ENCODE results near the gene BPIFB4.

DNA sequence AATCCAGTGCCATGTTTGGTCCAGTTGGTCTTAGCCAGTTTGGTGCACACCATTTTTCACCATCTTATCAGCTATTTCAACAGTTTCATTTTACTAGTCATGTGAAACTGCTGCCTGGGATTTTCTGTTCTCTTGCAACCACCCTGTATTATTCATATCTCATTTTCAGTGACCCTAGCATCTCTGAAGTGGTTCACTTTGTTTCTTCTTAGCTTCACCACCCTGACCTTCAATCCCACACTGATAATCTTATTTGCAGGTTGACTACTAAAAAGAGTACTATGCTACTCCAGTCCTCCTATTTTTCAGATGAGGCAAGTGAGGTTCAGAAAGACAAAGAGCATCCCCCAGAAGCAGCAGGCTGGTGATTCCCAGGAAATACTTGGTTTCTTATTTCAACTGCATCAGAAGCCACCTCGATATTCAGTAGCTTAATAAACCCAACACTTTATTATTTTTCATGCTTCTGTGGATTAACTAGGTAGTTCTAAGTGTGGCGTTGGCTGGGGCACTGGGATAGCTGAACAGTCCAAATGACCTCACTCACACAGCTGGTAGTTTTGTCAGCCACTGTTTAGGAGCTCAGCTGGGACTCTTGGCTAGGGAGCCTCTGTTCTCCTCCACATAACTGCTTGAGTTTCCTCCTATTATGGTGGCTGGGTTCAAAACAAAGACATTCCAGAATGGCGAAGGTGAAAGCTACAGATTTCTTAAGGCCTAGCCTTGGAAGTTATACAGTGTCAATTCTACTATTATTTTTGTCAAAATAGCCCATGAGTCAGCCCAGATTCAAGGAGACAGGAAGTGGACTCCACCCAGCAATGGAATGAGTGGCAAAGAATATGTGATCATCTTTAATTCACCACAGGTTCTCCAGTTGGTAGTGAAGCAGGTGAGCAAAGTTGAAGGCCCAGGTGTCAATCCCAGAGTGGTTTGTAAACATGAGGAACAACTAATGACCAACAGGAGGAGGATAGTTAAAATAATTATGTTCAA lies 40.6 kb downstream of the BPIFB4 start:
- no peak for TF ChIP-seq CTCF (conservative IDR thresholded peaks at IDR 0.05)
- TF ChIP-seq ZFX (IDR thresholded peaks at IDR 0.05) = no peak
